Keratinocyte (primary cell): ENCODE data around the gene GFOD1. TPM values are rescaled to one million over a fixed set of nuclear protein-coding genes. Genes with fewer than 3 reads are reported as not detected.

Source experiments
- DNase-seq: peaks from one replicate; pipeline ENCODE4 v3.0.0-alpha.2; 2011; ENCODE audit warnings: low read depth, missing footprints, low spot score
- FAIRE-seq: peaks from 2 replicates; lab custom pipeline; 2011; peaks lifted over from hg19 to GRCh38; lab: Jason Lieb, UNC
- H2AFZ ChIP-seq: 2 replicates; pipeline ENCODE4 v1.6.0; 2012; ENCODE audit warnings: low read length, control low read depth, inconsistent platforms; ENCODE audit not compliant: control insufficient read depth
- H3K27ac ChIP-seq: 2 replicates; pipeline ENCODE4 v1.5.1; 2011; ENCODE audit warnings: low read length; ENCODE audit not compliant: control insufficient read depth, insufficient read depth
- H3K27me3 ChIP-seq: 3 replicates; pipeline ENCODE4 v1.6.0; 2011; ENCODE audit warnings: low read length; ENCODE audit not compliant: control insufficient read depth, insufficient read depth; ENCODE audit errors: extremely low read depth
- H3K36me3 ChIP-seq, 2 experiments: 2 replicates in 1 of 2; 3 replicates in 1 of 2; pipeline ENCODE4 v1.5.1; 2011; ENCODE audit warnings: low read length in 2 of 2, mild to moderate bottlenecking in 1 of 2; ENCODE audit not compliant: control insufficient read depth in 2 of 2, insufficient read depth in 2 of 2; ENCODE audit errors: extremely low read depth in 1 of 2
- H3K4me1 ChIP-seq: 3 replicates; pipeline ENCODE4 v1.5.1; 2011; ENCODE audit warnings: low read length; ENCODE audit not compliant: control insufficient read depth, insufficient read depth; ENCODE audit errors: extremely low read depth
- H3K4me2 ChIP-seq: 3 replicates; pipeline ENCODE4 v1.6.0; 2011; ENCODE audit warnings: low read depth, low read length; ENCODE audit not compliant: control insufficient read depth, insufficient read depth; ENCODE audit errors: extremely low read depth
- H3K4me3 ChIP-seq, 3 experiments: fragments of 200-600 bp in 1 of 3; sonication (generic) in 1 of 3; 2 replicates in 2 of 3; 3 replicates in 1 of 3; pipeline ENCODE4 v1.5.1; 2011 to 2016; ENCODE audit warnings: low read length in 3 of 3, mild to moderate bottlenecking in 3 of 3, control low read depth in 2 of 3, inconsistent platforms in 1 of 3, low read depth in 1 of 3, mixed read lengths in 1 of 3, mixed run types in 1 of 3, moderate library complexity in 1 of 3; ENCODE audit not compliant: control insufficient read depth in 2 of 3, insufficient read depth in 2 of 3; ENCODE audit errors: extremely low read depth in 1 of 3
- H3K79me2 ChIP-seq: 2 replicates; pipeline ENCODE4 v1.6.0; 2012; ENCODE audit warnings: low read length; ENCODE audit not compliant: control insufficient read depth, insufficient read depth
- H3K9ac ChIP-seq: 3 replicates; pipeline ENCODE4 v1.6.0; 2011; ENCODE audit warnings: low read length; ENCODE audit not compliant: control insufficient read depth, insufficient read depth; ENCODE audit errors: extremely low read depth
- H3K9me1 ChIP-seq: 3 replicates; pipeline ENCODE4 v1.6.0; 2011; ENCODE audit warnings: low read length; ENCODE audit not compliant: control insufficient read depth, insufficient read depth; ENCODE audit errors: extremely low read depth
- H3K9me3 ChIP-seq: 2 replicates; pipeline ENCODE4 v1.5.1; 2012; ENCODE audit warnings: low read depth, low read length; ENCODE audit not compliant: control insufficient read depth
- H4K20me1 ChIP-seq: 3 replicates; pipeline ENCODE4 v1.6.0; 2011; ENCODE audit warnings: low read length; ENCODE audit not compliant: control insufficient read depth, insufficient read depth; ENCODE audit errors: extremely low read depth
- EZH2 ChIP-seq: IDR thresholded peaks from one replicate; pipeline ENCODE4 v1.6.1; 2012; ENCODE audit warnings: inconsistent platforms, mild to moderate bottlenecking, low read length, moderate library complexity
- dilution Hi-C: fragments of 300-500 bp; cut with MboI; formaldehyde crosslinking; loops from one replicate; pipeline ENCODE4 v1.7.0; 2020; ENCODE audit warnings: low sequenced_read_pairs; ENCODE audit not compliant: extremely low pct_ligation_motif_present
- polyA plus RNA-seq, 5 experiments: library from polyadenylated mRNA; depleted of rRNA in 3 of 5; stranded (reverse) in 3 of 5; stranded (forward) in 1 of 5; unstranded in 1 of 5; fragments of >200 nt; gene quantifications; 1 replicate in 1 of 5; 2 replicates in 3 of 5; 3 replicates in 1 of 5; pipeline versions ENCODE4 v1.2.1 to v1.2.3, GENCODE V29; 2011 to 2012; ENCODE audit warnings: missing spikeins in 2 of 5, low read depth in 1 of 5, low replicate concordance in 1 of 5
- TF ChIP-seq, protein P1 (sequence below), 3 experiments: IDR thresholded peaks in 1 of 3; conservative IDR thresholded peaks in 1 of 3; optimal IDR thresholded peaks in 1 of 3; 2 replicates in 2 of 3; 3 replicates in 1 of 3; pipeline versions ENCODE3 to v1.5.1; 2011; ENCODE audit warnings: low read length in 3 of 3, mild to moderate bottlenecking in 3 of 3, moderate library complexity in 2 of 3, control low read depth in 1 of 3, inconsistent platforms in 1 of 3; ENCODE audit not compliant: insufficient read depth in 2 of 3; ENCODE audit errors: extremely low read depth in 1 of 3

The GFOD1 gene
- polyA plus RNA-seq, 1 donor (not counting 4 experiments of a cell fraction or from before 2014, with no cell fraction given), result 7.2 TPM

- FAIRE-seq, result no peak
- Histone ChIP-seq H3K79me2 (peaks cover 49% of the 10 kb centered on the region), H3K9me3 (no peaks in the 10 kb centered on the region), H3K4me1 (peaks cover 13% of the 10 kb centered on the region), H3K27ac (no peak overlapping the region), H3K9me1 (peaks cover 4% of the 10 kb centered on the region), H3K4me3 (no peak overlapping the region), H3K9ac (no peak overlapping the region), H4K20me1 (no peaks in the 10 kb centered on the region), H2AFZ (no peak overlapping the region), H3K36me3 (peaks cover 6 to 12% of the 10 kb centered on the region in 2 experiments), H3K27me3 (no peaks in the 10 kb centered on the region), H3K4me2 (peak overlapping the region; percentile 13)
- TF ChIP-seq EZH2, result no peak
- TF ChIP-seq, protein P1, sequence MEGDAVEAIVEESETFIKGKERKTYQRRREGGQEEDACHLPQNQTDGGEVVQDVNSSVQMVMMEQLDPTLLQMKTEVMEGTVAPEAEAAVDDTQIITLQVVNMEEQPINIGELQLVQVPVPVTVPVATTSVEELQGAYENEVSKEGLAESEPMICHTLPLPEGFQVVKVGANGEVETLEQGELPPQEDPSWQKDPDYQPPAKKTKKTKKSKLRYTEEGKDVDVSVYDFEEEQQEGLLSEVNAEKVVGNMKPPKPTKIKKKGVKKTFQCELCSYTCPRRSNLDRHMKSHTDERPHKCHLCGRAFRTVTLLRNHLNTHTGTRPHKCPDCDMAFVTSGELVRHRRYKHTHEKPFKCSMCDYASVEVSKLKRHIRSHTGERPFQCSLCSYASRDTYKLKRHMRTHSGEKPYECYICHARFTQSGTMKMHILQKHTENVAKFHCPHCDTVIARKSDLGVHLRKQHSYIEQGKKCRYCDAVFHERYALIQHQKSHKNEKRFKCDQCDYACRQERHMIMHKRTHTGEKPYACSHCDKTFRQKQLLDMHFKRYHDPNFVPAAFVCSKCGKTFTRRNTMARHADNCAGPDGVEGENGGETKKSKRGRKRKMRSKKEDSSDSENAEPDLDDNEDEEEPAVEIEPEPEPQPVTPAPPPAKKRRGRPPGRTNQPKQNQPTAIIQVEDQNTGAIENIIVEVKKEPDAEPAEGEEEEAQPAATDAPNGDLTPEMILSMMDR (optimal IDR thresholded peaks at IDR 0.05 in 1 of 3, IDR thresholded peaks at IDR 0.05 in 1 of 3, conservative IDR thresholded peaks at IDR 0.05 in 1 of 3; ENCODE audit: extremely low read depth in 1 of 3, insufficient read depth in 2 of 3, low read length in 3 of 3), result no peak
- dilution Hi-C loops, result no loop called here
- no peak for DNase-seq
These were observed 21.7 kb downstream of the GFOD1 start for GRCh38 chr6:13465734-13466133.

DNA sequence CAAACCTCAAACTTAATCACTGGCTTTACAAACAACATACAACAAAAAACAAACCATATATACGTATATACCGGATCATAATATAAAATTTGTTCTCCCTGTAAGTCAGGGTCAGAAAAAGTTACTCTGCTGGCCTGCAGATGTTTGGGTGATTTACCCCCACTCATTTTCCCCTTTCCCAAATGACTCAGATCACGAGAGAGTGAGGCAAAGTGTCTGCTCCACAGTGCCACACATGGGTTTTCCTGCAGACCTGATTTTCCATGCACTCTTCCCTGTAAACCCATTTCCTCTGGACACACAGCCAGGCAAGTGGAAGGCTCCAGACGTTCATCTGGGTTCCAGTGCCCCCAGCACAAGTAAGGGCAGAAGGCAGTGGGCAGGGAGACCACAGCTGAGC, 23.5 kb downstream of the GFOD1 start:
- peaks cover 13% of the 10 kb centered on the region for H3K4me1 ChIP-seq
- peaks cover 46% of the 10 kb centered on the region for H3K79me2 ChIP-seq
- no peak overlapping the region for H3K4me2 ChIP-seq
- no peaks in the 10 kb centered on the region for H3K9me3 ChIP-seq
- DNase-seq (no peak), FAIRE-seq (no peak)
- no peak overlapping the region for H3K27ac ChIP-seq
- dilution Hi-C loops, result no loop called here
- H3K4me3 ChIP-seq, result no peak overlapping the region
- no peaks in the 10 kb centered on the region for H3K27me3 ChIP-seq
- peaks cover 3% of the 10 kb centered on the region in 2 experiments for H3K36me3 ChIP-seq
- H3K9me1 ChIP-seq, result peaks cover 4% of the 10 kb centered on the region
- no peaks in the 10 kb centered on the region for H4K20me1 ChIP-seq
- no peak for TF ChIP-seq EZH2
- TF ChIP-seq, protein P1 (optimal IDR thresholded peaks at IDR 0.05 in 1 of 3, IDR thresholded peaks at IDR 0.05 in 1 of 3, conservative IDR thresholded peaks at IDR 0.05 in 1 of 3; ENCODE audit: extremely low read depth in 1 of 3, insufficient read depth in 2 of 3, low read length in 3 of 3), result no peak
- no peak overlapping the region for H2AFZ ChIP-seq
- no peak overlapping the region for H3K9ac ChIP-seq
